Upper lobe of right lung (tissue), 1 donor: ENCODE results near the gene LRP3. TPM values are rescaled to one million over a fixed set of nuclear protein-coding genes. Genes with fewer than 3 reads are reported as not detected.
"Not testable (repeated sequence)": the region's sequence is repeated elsewhere in the genome, so short reads cannot be mapped to it uniquely, and the experiment has no call there.

Experiments used
- ATAC-seq: fragments of 200-7000 bp; cut with Tn5 transposase; one replicate; pipeline ENCODE4 v1.9.1; 2020; ENCODE audit warnings: mild to moderate bottlenecking, moderate library complexity
- DNase-seq: peaks from one replicate; pipeline ENCODE4 v3.0.0-alpha.2; 2020
- H3K27ac ChIP-seq: fragments of 200-600 bp; one replicate; pipeline ENCODE4 v1.8.0; 2022
- H3K27me3 ChIP-seq: fragments of 200-600 bp; one replicate; pipeline ENCODE4 v1.8.0; 2022; ENCODE audit warnings: mild to moderate bottlenecking
- H3K36me3 ChIP-seq: fragments of 200-600 bp; one replicate; pipeline ENCODE4 v1.8.0; 2022
- H3K4me1 ChIP-seq: fragments of 200-600 bp; one replicate; pipeline ENCODE4 v1.8.0; 2022
- H3K4me3 ChIP-seq: fragments of 200-600 bp; one replicate; pipeline ENCODE4 v1.8.0; 2022; ENCODE audit warnings: mild to moderate bottlenecking
- H3K9me3 ChIP-seq: fragments of 200-600 bp; one replicate; pipeline ENCODE4 v1.8.0; 2022
- CTCF ChIP-seq: fragments of 200-600 bp; IDR thresholded peaks from one replicate; pipeline ENCODE4 v1.8.0; 2022; ENCODE audit warnings: antibody characterized with exemption
- intact Hi-C: fragments of 100-400 bp; cut with DNase I; formaldehyde crosslinking; loops from one replicate; pipeline ENCODE4 v1.11.0; 2022
- total RNA-seq: library from RNA; stranded (reverse); fragmentation: NEBNext Ultra II Directional; extraction: Animal tissue kit (Norgen Biotek cat#: 25700); gene quantifications from one replicate; pipeline ENCODE4 v1.2.1, GENCODE V29; 2021
- donor health status: DM: no; HTN: yes; CAD: no; lungs with severe emphysema.

Gene LRP3
- total RNA-seq, 1 donor from 2014 or later: 22.0 TPM

GRCh38 chr19:33163481-33163880 is 30.6 kb upstream of the LRP3 start:
- DNase-seq (no peak), ATAC-seq (no peak)
- TF ChIP-seq CTCF: no peak
- intact Hi-C loops: no loop called here
- no peak overlapping the region for H3K27ac ChIP-seq
- H3K4me3 ChIP-seq: no peak overlapping the region
- H3K27me3 ChIP-seq: no peaks in the 10 kb centered on the region
- H3K36me3 ChIP-seq: no peaks in the 10 kb centered on the region
- H3K4me1 ChIP-seq: no peaks in the 10 kb centered on the region
- no peaks in the 10 kb centered on the region for H3K9me3 ChIP-seq

- H3K36me3 ChIP-seq, H3K27ac ChIP-seq, H3K27me3 ChIP-seq, H3K4me3 ChIP-seq, intact Hi-C loops, H3K4me1 ChIP-seq, H3K9me3 ChIP-seq, ATAC-seq, DNase-seq: not testable (repeated sequence)
Measured at GRCh38 chr19:33166037-33166436, 28.1 kb upstream of the LRP3 start.

- TF ChIP-seq CTCF: no peak
- Histone ChIP-seq H3K9me3 (no peaks in the 10 kb centered on the region), H3K4me3 (no peak overlapping the region), H3K27ac (no peak overlapping the region), H3K4me1 (no peaks in the 10 kb centered on the region), H3K27me3 (no peaks in the 10 kb centered on the region), H3K36me3 (no peaks in the 10 kb centered on the region)
- DNase-seq (no peak), ATAC-seq (no peak)
- intact Hi-C loops: no loop called here
Measured at GRCh38 chr19:33167438-33167837, 26.7 kb upstream of the LRP3 start.

GRCh38 chr19:33168528-33168927 is 25.6 kb upstream of the LRP3 start:
- Histone ChIP-seq H3K36me3 (no peaks in the 10 kb centered on the region), H3K4me3 (no peak overlapping the region), H3K9me3 (no peaks in the 10 kb centered on the region), H3K27me3 (no peaks in the 10 kb centered on the region), H3K4me1 (no peaks in the 10 kb centered on the region), H3K27ac (no peak overlapping the region)
- no peak for TF ChIP-seq CTCF
- intact Hi-C loops: no loop called here
- no peak for ATAC-seq
- DNase-seq: no peak

- H3K27me3 ChIP-seq: no peaks in the 10 kb centered on the region
Measured at GRCh38 chr19:33171222-33171795, 22.8 kb upstream of the LRP3 start.

GRCh38 chr19:33171916-33172359 is 22.2 kb upstream of the LRP3 start:
- no peak for DNase-seq
- H3K27ac ChIP-seq: no peak overlapping the region
- TF ChIP-seq CTCF: no peak
- no peaks in the 10 kb centered on the region for H3K36me3 ChIP-seq
- no peak for ATAC-seq
- no peaks in the 10 kb centered on the region for H3K9me3 ChIP-seq
- intact Hi-C loops: no loop called here
- H3K4me1 ChIP-seq: peaks cover 7% of the 10 kb centered on the region
- no peak overlapping the region for H3K4me3 ChIP-seq
- no peaks in the 10 kb centered on the region for H3K27me3 ChIP-seq

More at GRCh38 chr19:33171222-33171795, 22.8 kb upstream of the LRP3 start:
- no peaks in the 10 kb centered on the region for H3K36me3 ChIP-seq
- intact Hi-C loops: no loop called here
- no peak overlapping the region for H3K4me3 ChIP-seq
- no peak for TF ChIP-seq CTCF
- no peak for ATAC-seq
- no peaks in the 10 kb centered on the region for H3K9me3 ChIP-seq
- H3K27ac ChIP-seq: no peak overlapping the region
- DNase-seq: no peak
- peaks cover 7% of the 10 kb centered on the region for H3K4me1 ChIP-seq
